WTC11 (cell line): ENCODE results near the gene SNX9. TPM values are rescaled to one million over a fixed set of nuclear protein-coding genes. Genes with fewer than 3 reads are reported as not detected.

ENCODE experiments used
- ATAC-seq: fragments of 200-7000 bp; cut with Tn5 transposase; 2 replicates; pipeline ENCODE4 v1.10.0; 2021; ENCODE audit warnings: mild to moderate bottlenecking, moderate library complexity
- CTCF ChIA-PET: fragments of 300-600 bp; sonication (Branson Sonifier 250); formaldehyde crosslinking; loops from one replicate; lab custom pipeline; 2021; ENCODE audit warnings: antibody characterized with exemption; lab: Charles Lee
- POLR2A ChIA-PET: fragments of 350-600 bp; sonication (Branson Sonifier 250); formaldehyde crosslinking; loops from one replicate; lab custom pipeline; 2021; ENCODE audit warnings: antibody characterized with exemption; lab: Charles Lee
- DNase-seq: peaks from one replicate; pipeline ENCODE4 v3.0.0; 2021; ENCODE audit warnings: low spot score
- H3K27ac Mint-ChIP-seq: 2 replicates; pipeline ENCODE4 v1.8.0; 2021; ENCODE audit warnings: mixed read lengths
- H3K27me3 Mint-ChIP-seq: 2 replicates; pipeline ENCODE4 v1.8.0; 2021; ENCODE audit warnings: low read depth, mild to moderate bottlenecking, moderate library complexity, mixed read lengths
- H3K36me3 Mint-ChIP-seq: 2 replicates; pipeline ENCODE4 v1.8.0; 2021; ENCODE audit warnings: mixed read lengths
- H3K4me1 Mint-ChIP-seq: 2 replicates; pipeline ENCODE4 v1.8.0; 2022; ENCODE audit warnings: mixed read lengths
- H3K4me3 Mint-ChIP-seq: 2 replicates; pipeline ENCODE4 v1.8.0; 2021; ENCODE audit warnings: mild to moderate bottlenecking, moderate library complexity, mixed read lengths
- H3K9me3 Mint-ChIP-seq: 2 replicates; pipeline ENCODE4 v1.8.0; 2021; ENCODE audit warnings: mixed read lengths
- GABPB1 ChIP-seq: sonication (generic); formaldehyde crosslinking; IDR thresholded peaks from 2 replicates; pipeline ENCODE4 v1.8.1; 2023; ENCODE audit warnings: mild to moderate bottlenecking, missing genetic modification reagents
- JUN ChIP-seq: sonication (generic); formaldehyde crosslinking; IDR thresholded peaks from 2 replicates; pipeline ENCODE4 v1.8.0; 2023; ENCODE audit warnings: mild to moderate bottlenecking, missing genetic modification reagents
- RORB ChIP-seq: fragments of 250-450 bp; sonication (Bioruptor Pico); IDR thresholded peaks from 2 replicates; pipeline ENCODE4 v1.9.0; 2021; ENCODE audit warnings: mild to moderate bottlenecking
- SP1 ChIP-seq: sonication (generic); formaldehyde crosslinking; conservative IDR thresholded peaks from 2 replicates; pipeline ENCODE4 v1.8.1; 2022; ENCODE audit warnings: missing genetic modification reagents
- TEAD1 ChIP-seq: sonication (generic); formaldehyde crosslinking; IDR thresholded peaks from 2 replicates; pipeline ENCODE4 v1.8.0; 2022; ENCODE audit warnings: mild to moderate bottlenecking, missing genetic modification reagents
- TP53 ChIP-seq: sonication (generic); formaldehyde crosslinking; IDR thresholded peaks from 2 replicates; pipeline ENCODE4 v1.8.1; 2023; ENCODE audit warnings: mild to moderate bottlenecking, missing genetic modification reagents
- ZNF219 ChIP-seq: sonication (generic); formaldehyde crosslinking; IDR thresholded peaks from 2 replicates; pipeline ENCODE4 v1.8.0; 2023; ENCODE audit warnings: missing genetic modification reagents, mild to moderate bottlenecking, borderline replicate concordance
- ZNF317 ChIP-seq: sonication (generic); formaldehyde crosslinking; IDR thresholded peaks from 2 replicates; pipeline ENCODE4 v1.8.1; 2023; ENCODE audit warnings: low read depth, mild to moderate bottlenecking, moderate library complexity, missing genetic modification reagents, borderline replicate concordance
- ZNF671 ChIP-seq: fragments of 250-450 bp; sonication (Bioruptor Pico); IDR thresholded peaks from 2 replicates; pipeline ENCODE4 v1.8.0; 2021; ENCODE audit warnings: mild to moderate bottlenecking
- total RNA-seq: library from RNA; stranded (reverse); gene quantifications from 3 replicates; pipeline ENCODE4 v1.2.3, GENCODE V29; 2021
- TF ChIP-seq, protein P1 (sequence below): fragments of 250-450 bp; sonication (Bioruptor Pico); IDR thresholded peaks from 2 replicates; pipeline ENCODE4 v2.1.2; 2022; ENCODE audit warnings: mild to moderate bottlenecking, moderate library complexity
- TF ChIP-seq, protein P2 (sequence below): sonication (generic); formaldehyde crosslinking; IDR thresholded peaks from 2 replicates; pipeline ENCODE4 v1.8.1; 2023; ENCODE audit warnings: mild to moderate bottlenecking, missing genetic modification reagents, borderline replicate concordance
- TF ChIP-seq, protein P3 (sequence below): sonication (generic); formaldehyde crosslinking; IDR thresholded peaks from 2 replicates; pipeline ENCODE4 v1.8.0; 2022; ENCODE audit warnings: mild to moderate bottlenecking, missing genetic modification reagents
- TF ChIP-seq, protein P4 (sequence below): sonication (generic); formaldehyde crosslinking; IDR thresholded peaks from 2 replicates; pipeline ENCODE4 v1.8.1; 2023; ENCODE audit warnings: mild to moderate bottlenecking, moderate library complexity, missing genetic modification reagents
- TF ChIP-seq, protein P5 (sequence below): sonication (generic); formaldehyde crosslinking; IDR thresholded peaks from 2 replicates; pipeline ENCODE4 v1.8.1; 2023; ENCODE audit warnings: mild to moderate bottlenecking, missing genetic modification reagents

SNX9 gene
- total RNA-seq, 1 experiment from 2014 or later, result 35.0 TPM

DNA sequence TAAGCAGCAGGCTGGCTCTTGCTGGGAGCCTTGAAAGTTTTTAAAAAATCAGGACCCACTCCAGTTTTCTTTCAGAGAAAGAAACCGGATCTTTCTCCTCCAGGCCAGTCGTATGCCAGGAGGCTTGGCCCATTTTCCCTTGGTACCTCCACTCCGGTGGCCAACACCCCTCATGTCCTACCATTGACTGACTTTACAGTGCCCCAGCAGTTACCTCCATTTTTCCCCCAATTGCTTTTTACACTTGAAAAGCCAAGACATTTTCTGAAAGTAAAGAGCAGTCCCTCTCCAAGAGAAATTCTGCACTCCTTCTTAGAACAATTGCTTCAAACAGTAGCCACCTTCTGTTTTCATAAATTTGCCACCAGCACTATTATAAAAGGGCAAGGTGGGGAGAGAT, 47.7 kb upstream of the SNX9 start:
- TF ChIP-seq, protein P1, sequence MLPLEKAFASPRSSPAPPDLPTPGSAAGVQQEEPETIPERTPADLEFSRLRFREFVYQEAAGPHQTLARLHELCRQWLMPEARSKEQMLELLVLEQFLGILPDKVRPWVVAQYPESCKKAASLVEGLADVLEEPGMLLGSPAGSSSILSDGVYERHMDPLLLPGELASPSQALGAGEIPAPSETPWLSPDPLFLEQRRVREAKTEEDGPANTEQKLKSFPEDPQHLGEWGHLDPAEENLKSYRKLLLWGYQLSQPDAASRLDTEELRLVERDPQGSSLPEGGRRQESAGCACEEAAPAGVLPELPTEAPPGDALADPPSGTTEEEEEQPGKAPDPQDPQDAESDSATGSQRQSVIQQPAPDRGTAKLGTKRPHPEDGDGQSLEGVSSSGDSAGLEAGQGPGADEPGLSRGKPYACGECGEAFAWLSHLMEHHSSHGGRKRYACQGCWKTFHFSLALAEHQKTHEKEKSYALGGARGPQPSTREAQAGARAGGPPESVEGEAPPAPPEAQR (CRISPR knock-in tag), result no peak
- no peak for TF ChIP-seq ZNF671 (CRISPR knock-in tag)
- TF ChIP-seq, protein P2, sequence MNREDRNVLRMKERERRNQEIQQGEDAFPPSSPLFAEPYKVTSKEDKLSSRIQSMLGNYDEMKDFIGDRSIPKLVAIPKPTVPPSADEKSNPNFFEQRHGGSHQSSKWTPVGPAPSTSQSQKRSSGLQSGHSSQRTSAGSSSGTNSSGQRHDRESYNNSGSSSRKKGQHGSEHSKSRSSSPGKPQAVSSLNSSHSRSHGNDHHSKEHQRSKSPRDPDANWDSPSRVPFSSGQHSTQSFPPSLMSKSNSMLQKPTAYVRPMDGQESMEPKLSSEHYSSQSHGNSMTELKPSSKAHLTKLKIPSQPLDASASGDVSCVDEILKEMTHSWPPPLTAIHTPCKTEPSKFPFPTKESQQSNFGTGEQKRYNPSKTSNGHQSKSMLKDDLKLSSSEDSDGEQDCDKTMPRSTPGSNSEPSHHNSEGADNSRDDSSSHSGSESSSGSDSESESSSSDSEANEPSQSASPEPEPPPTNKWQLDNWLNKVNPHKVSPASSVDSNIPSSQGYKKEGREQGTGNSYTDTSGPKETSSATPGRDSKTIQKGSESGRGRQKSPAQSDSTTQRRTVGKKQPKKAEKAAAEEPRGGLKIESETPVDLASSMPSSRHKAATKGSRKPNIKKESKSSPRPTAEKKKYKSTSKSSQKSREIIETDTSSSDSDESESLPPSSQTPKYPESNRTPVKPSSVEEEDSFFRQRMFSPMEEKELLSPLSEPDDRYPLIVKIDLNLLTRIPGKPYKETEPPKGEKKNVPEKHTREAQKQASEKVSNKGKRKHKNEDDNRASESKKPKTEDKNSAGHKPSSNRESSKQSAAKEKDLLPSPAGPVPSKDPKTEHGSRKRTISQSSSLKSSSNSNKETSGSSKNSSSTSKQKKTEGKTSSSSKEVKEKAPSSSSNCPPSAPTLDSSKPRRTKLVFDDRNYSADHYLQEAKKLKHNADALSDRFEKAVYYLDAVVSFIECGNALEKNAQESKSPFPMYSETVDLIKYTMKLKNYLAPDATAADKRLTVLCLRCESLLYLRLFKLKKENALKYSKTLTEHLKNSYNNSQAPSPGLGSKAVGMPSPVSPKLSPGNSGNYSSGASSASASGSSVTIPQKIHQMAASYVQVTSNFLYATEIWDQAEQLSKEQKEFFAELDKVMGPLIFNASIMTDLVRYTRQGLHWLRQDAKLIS (CRISPR knock-in tag), result no peak
- no peak for TF ChIP-seq ZNF219 (CRISPR knock-in tag)
- no peak for TF ChIP-seq RORB (CRISPR knock-in tag)
- peaks cover 11% of the 10 kb centered on the region for H3K9me3 Mint-ChIP-seq
- DNase-seq, result no peak
- H3K36me3 Mint-ChIP-seq, result no peaks in the 10 kb centered on the region
- H3K4me3 Mint-ChIP-seq, result no peak overlapping the region
- no peak for ATAC-seq
- H3K27me3 Mint-ChIP-seq, result peaks cover 6% of the 10 kb centered on the region
- H3K27ac Mint-ChIP-seq, result no peak overlapping the region
- POLR2A ChIA-PET, result no interaction called here
- peaks cover 22% of the 10 kb centered on the region for H3K4me1 Mint-ChIP-seq
- CTCF ChIA-PET, result no interaction called here

DNA sequence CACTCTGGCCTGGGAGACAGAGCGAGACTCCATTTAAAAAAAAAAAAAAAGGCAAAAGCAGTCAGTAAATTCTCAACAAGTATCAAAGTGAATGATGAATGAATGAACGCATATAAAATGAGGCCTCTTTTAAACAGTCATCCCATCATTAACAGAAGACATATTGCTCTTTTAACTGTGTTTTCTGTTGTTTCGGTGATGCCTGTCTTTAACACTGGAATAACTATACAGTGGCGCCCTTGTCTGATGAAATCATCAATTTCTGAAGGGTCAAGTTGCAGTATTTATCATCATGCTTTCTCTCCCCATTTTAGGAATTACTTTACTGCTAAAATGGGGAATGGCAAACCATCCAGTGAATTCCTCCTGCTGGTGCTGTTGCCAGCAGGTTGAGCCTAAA, 45.7 kb upstream of the SNX9 start:
- no peak for DNase-seq
- H3K4me3 Mint-ChIP-seq, result no peak overlapping the region
- POLR2A ChIA-PET, result no interaction called here
- peaks cover 6% of the 10 kb centered on the region for H3K27me3 Mint-ChIP-seq
- no peak for TF ChIP-seq GABPB1 (CRISPR knock-in tag)
- TF ChIP-seq TEAD1 (CRISPR knock-in tag), result no peak
- no peak for TF ChIP-seq ZNF317 (CRISPR knock-in tag)
- TF ChIP-seq, protein P3, sequence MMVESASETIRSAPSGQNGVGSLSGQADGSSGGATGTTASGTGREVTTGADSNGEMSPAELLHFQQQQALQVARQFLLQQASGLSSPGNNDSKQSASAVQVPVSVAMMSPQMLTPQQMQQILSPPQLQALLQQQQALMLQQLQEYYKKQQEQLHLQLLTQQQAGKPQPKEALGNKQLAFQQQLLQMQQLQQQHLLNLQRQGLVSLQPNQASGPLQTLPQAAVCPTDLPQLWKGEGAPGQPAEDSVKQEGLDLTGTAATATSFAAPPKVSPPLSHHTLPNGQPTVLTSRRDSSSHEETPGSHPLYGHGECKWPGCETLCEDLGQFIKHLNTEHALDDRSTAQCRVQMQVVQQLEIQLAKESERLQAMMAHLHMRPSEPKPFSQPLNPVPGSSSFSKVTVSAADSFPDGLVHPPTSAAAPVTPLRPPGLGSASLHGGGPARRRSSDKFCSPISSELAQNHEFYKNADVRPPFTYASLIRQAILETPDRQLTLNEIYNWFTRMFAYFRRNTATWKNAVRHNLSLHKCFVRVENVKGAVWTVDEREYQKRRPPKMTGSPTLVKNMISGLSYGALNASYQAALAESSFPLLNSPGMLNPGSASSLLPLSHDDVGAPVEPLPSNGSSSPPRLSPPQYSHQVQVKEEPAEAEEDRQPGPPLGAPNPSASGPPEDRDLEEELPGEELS (CRISPR knock-in tag), result no peak
- no peak for TF ChIP-seq JUN
- TF ChIP-seq TP53 (CRISPR knock-in tag), result no peak
- no peak for TF ChIP-seq SP1 (CRISPR knock-in tag)
- no peak overlapping the region for H3K27ac Mint-ChIP-seq
- H3K4me1 Mint-ChIP-seq, result peaks cover 21% of the 10 kb centered on the region
- CTCF ChIA-PET, result no interaction called here
- no peaks in the 10 kb centered on the region for H3K36me3 Mint-ChIP-seq
- ATAC-seq, result no peak
- peaks cover 17% of the 10 kb centered on the region for H3K9me3 Mint-ChIP-seq

DNA sequence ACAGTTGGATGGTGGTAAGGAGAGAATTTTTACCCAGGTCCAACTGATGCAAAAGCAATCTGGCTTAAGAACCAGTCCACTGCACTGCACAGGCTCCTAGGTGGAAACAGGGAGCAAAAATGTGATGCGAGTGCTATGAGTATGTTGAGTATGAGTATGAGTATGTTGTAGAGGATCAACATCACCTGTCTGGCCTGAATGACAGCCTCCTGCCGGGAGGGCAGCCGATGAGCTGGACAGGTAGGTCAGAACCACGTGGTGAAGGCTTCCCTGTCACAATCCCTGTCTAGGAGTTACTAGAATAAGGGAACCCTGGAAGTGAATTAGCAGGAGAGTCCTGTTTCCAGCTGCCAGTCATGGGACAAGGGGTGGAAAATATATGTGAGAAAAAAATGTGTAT, 44.3 kb upstream of the SNX9 start:
- TF ChIP-seq, protein P4, sequence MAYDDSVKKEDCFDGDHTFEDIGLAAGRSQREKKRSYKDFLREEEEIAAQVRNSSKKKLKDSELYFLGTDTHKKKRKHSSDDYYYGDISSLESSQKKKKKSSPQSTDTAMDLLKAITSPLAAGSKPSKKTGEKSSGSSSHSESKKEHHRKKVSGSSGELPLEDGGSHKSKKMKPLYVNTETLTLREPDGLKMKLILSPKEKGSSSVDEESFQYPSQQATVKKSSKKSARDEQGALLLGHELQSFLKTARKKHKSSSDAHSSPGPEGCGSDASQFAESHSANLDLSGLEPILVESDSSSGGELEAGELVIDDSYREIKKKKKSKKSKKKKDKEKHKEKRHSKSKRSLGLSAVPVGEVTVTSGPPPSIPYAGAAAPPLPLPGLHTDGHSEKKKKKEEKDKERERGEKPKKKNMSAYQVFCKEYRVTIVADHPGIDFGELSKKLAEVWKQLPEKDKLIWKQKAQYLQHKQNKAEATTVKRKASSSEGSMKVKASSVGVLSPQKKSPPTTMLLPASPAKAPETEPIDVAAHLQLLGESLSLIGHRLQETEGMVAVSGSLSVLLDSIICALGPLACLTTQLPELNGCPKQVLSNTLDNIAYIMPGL (CRISPR knock-in tag), result no peak
- TF ChIP-seq GABPB1 (CRISPR knock-in tag), result no peak
- TF ChIP-seq, protein P1 (CRISPR knock-in tag), result no peak
- TF ChIP-seq, protein P5, sequence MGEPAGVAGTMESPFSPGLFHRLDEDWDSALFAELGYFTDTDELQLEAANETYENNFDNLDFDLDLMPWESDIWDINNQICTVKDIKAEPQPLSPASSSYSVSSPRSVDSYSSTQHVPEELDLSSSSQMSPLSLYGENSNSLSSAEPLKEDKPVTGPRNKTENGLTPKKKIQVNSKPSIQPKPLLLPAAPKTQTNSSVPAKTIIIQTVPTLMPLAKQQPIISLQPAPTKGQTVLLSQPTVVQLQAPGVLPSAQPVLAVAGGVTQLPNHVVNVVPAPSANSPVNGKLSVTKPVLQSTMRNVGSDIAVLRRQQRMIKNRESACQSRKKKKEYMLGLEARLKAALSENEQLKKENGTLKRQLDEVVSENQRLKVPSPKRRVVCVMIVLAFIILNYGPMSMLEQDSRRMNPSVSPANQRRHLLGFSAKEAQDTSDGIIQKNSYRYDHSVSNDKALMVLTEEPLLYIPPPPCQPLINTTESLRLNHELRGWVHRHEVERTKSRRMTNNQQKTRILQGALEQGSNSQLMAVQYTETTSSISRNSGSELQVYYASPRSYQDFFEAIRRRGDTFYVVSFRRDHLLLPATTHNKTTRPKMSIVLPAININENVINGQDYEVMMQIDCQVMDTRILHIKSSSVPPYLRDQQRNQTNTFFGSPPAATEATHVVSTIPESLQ, result no peak
- TF ChIP-seq TP53 (CRISPR knock-in tag), result no peak
- DNase-seq, result no peak
- peaks cover 3% of the 10 kb centered on the region for H3K27me3 Mint-ChIP-seq
- POLR2A ChIA-PET, result no interaction called here
- CTCF ChIA-PET, result no interaction called here
- H3K9me3 Mint-ChIP-seq, result peaks cover 14% of the 10 kb centered on the region
- no peak overlapping the region for H3K27ac Mint-ChIP-seq
- H3K4me3 Mint-ChIP-seq, result no peak overlapping the region
- peaks cover 7% of the 10 kb centered on the region for H3K4me1 Mint-ChIP-seq
- H3K36me3 Mint-ChIP-seq, result no peaks in the 10 kb centered on the region
- ATAC-seq, result no peak
